Lower lobe of right lung (tissue), 2 donors: ENCODE data around the gene NTF4. TPM values are rescaled to one million over a fixed set of nuclear protein-coding genes. Genes with fewer than 3 reads are reported as not detected.
A peak's percentile ranks its signal among the peaks of the same experiment; 100 is the strongest.

ENCODE experiments used
- ATAC-seq, 2 donors: fragments of 200-7000 bp; cut with Tn5 transposase; one replicate each; pipeline ENCODE4 v1.9.1; 2020 to 2022; ENCODE audit warnings: mild to moderate bottlenecking in 2 of 2, moderate library complexity in 2 of 2
- DNase-seq: peaks from one replicate; pipeline ENCODE4 v3.0.0-alpha.2; 2020
- H3K27ac ChIP-seq: fragments of 200-600 bp; one replicate; pipeline ENCODE4 v1.8.0; 2022
- H3K27me3 ChIP-seq: fragments of 200-600 bp; one replicate; pipeline ENCODE4 v1.8.0; 2022; ENCODE audit warnings: low read depth
- H3K36me3 ChIP-seq: fragments of 200-600 bp; one replicate; pipeline ENCODE4 v1.8.0; 2022; ENCODE audit warnings: mild to moderate bottlenecking
- H3K4me1 ChIP-seq: fragments of 200-600 bp; one replicate; pipeline ENCODE4 v1.8.0; 2022
- H3K4me3 ChIP-seq: fragments of 200-600 bp; one replicate; pipeline ENCODE4 v1.8.0; 2022; ENCODE audit warnings: mild to moderate bottlenecking
- H3K9me3 ChIP-seq: fragments of 200-600 bp; one replicate; pipeline ENCODE4 v1.8.0; 2022
- intact Hi-C: fragments of 100-400 bp; cut with DNase I; formaldehyde crosslinking; loops from one replicate; pipeline ENCODE4 v1.11.0; 2022
- total RNA-seq: library from RNA; stranded (reverse); fragmentation: NEBNext Ultra II Directional; extraction: Animal tissue kit (Norgen Biotek cat#: 25700); gene quantifications from one replicate; pipeline ENCODE4 v1.2.1, GENCODE V29; 2021
- TF ChIP-seq, protein P1 (sequence below): fragments of 200-600 bp; IDR thresholded peaks from one replicate; pipeline ENCODE4 v1.8.0; 2022; ENCODE audit warnings: antibody characterized with exemption, mild to moderate bottlenecking
- donor health status: DM: no; HTN: yes; CAD: no; lungs with severe emphysema.

Gene NTF4
- total RNA-seq, 1 donor from 2014 or later: 3.1 TPM

DNA sequence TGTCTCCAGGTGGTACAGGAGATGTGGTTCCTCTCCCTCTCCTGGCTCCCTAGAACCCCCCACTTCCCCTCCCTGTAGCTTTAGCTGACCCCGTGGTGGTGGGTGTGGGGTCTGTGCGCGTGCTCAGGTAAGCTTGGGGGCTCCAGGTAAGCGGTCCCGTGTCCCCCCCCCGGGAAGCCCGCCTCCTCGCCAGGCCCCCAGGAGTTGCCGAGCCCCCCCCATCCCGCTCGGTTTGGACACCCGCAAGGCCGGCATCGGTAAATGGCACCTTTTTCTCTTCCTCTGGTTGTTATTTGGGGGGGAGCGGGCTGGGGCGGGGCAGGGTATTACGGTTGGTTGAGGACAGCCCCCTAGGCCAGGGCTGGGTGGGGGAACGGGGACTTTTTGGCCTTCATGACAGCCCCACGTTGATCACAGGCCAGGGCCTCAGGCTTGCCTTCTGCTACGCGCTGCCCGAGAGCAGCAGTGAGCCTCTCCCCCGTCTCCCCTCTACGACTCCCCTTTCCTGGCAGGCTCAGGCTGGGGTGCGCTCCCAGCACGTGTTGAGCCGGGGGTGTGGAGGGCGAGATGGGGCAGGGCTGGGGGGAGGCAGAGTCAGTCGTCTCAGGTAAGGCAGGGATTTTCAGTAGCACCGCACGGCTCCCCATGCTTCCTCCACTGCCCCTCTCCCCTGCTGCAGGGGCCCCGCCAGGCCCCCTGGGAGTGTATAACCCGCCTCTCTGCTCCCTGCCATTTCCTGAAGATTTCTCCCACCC lies 38.9 kb upstream of the NTF4 start:
- Histone ChIP-seq H3K36me3 (peaks cover 100% of the 10 kb centered on the region), H3K4me3 (no peak overlapping the region), H3K27ac (no peak overlapping the region), H3K9me3 (no peaks in the 10 kb centered on the region), H3K27me3 (no peaks in the 10 kb centered on the region), H3K4me1 (no peaks in the 10 kb centered on the region)
- TF ChIP-seq, protein P1, sequence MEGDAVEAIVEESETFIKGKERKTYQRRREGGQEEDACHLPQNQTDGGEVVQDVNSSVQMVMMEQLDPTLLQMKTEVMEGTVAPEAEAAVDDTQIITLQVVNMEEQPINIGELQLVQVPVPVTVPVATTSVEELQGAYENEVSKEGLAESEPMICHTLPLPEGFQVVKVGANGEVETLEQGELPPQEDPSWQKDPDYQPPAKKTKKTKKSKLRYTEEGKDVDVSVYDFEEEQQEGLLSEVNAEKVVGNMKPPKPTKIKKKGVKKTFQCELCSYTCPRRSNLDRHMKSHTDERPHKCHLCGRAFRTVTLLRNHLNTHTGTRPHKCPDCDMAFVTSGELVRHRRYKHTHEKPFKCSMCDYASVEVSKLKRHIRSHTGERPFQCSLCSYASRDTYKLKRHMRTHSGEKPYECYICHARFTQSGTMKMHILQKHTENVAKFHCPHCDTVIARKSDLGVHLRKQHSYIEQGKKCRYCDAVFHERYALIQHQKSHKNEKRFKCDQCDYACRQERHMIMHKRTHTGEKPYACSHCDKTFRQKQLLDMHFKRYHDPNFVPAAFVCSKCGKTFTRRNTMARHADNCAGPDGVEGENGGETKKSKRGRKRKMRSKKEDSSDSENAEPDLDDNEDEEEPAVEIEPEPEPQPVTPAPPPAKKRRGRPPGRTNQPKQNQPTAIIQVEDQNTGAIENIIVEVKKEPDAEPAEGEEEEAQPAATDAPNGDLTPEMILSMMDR: no peak
- intact Hi-C loops: no loop called here
- ATAC-seq (peak in 1 of 2 donors; percentile 3), DNase-seq (no peak)

DNA sequence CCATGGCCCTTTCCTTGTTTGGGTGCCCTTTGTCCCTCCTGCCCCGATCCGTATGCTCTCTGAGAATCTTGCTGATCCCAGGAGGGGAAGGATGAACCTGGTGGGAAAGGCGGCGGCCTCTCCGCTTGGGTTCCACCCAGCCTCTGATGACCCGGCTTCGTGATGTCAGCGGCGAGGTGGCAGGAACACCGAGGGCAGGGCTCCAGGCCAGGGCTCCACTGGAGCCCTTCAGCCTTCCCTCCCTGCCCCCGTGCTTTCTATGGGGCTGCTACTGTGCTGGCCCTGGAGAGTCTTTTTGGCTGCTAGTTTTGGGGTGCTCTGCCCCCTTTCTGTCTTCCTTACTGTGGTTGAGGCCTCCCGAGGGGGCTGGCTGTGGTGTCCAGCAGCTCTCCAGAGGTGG lies 37.7 kb upstream of the NTF4 start:
- Histone ChIP-seq H3K27me3 (no peaks in the 10 kb centered on the region), H3K4me1 (peaks cover 5% of the 10 kb centered on the region), H3K27ac (no peak overlapping the region), H3K4me3 (no peak overlapping the region), H3K36me3 (peaks cover 100% of the 10 kb centered on the region), H3K9me3 (no peaks in the 10 kb centered on the region)
- ATAC-seq: no peak
- intact Hi-C loops: no loop called here
- TF ChIP-seq, protein P1: no peak
- DNase-seq: no peak

DNA sequence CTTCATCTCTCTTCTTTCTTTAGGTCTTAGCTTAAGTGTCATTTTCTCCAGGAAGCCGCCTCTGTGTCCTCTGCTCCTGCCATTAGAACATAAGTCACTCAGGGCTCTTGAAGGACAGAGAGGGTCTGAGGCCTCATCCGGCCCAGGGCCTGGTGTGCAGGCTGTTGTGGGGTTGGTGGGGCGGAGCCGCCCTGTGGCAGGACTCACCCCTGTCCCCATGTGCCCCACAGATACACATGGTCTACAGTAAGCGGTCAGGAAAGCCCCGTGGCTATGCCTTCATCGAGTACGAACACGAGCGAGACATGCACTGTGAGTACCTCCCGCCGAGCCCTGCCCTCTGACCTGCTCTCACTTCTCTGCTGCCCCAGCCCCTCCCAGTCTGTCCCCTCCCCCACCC lies 36.5 kb upstream of the NTF4 start:
- ATAC-seq: no peak
- H3K27me3 ChIP-seq: no peaks in the 10 kb centered on the region
- intact Hi-C loops: no loop called here

DNA sequence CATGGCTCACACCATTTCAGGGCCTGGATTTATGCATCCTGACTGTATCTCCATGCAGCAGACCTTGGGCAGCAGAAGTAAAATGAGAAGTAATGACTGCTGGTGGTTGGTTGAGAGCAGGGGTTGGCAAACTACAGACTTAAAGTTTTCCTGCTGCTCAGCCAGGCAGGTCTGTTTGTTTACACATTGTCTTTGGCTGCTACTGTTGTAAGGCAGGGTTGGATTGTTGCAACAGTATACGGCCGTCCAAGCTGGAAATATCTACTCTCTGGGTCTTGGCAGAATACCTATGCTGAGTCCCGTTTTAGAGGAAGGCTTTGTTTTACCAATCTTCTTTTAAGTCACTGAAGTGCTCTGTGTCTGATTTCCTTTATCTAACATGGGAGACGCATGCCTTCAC lies 34.2 kb upstream of the NTF4 start:
- Histone ChIP-seq H3K27ac (no peak overlapping the region), H3K27me3 (no peaks in the 10 kb centered on the region), H3K9me3 (no peaks in the 10 kb centered on the region), H3K4me1 (peaks cover 8% of the 10 kb centered on the region), H3K36me3 (peaks cover 100% of the 10 kb centered on the region), H3K4me3 (no peak overlapping the region)
- TF ChIP-seq, protein P1: no peak
- ATAC-seq: no peak
- intact Hi-C loops: loop anchor here (5.0 kb wide), 1 partner anchor 109 kb away; no protein-coding TSS in a partner anchor
- no peak for DNase-seq

More for the DNA sequence above, 36.5 kb upstream of the NTF4 start:
- H3K27ac ChIP-seq: no peak overlapping the region
- no peak overlapping the region for H3K4me3 ChIP-seq
- DNase-seq: no peak
- TF ChIP-seq, protein P1: no peak
- peaks cover 100% of the 10 kb centered on the region for H3K36me3 ChIP-seq
- H3K9me3 ChIP-seq: no peaks in the 10 kb centered on the region
- H3K4me1 ChIP-seq: peaks cover 8% of the 10 kb centered on the region

DNA sequence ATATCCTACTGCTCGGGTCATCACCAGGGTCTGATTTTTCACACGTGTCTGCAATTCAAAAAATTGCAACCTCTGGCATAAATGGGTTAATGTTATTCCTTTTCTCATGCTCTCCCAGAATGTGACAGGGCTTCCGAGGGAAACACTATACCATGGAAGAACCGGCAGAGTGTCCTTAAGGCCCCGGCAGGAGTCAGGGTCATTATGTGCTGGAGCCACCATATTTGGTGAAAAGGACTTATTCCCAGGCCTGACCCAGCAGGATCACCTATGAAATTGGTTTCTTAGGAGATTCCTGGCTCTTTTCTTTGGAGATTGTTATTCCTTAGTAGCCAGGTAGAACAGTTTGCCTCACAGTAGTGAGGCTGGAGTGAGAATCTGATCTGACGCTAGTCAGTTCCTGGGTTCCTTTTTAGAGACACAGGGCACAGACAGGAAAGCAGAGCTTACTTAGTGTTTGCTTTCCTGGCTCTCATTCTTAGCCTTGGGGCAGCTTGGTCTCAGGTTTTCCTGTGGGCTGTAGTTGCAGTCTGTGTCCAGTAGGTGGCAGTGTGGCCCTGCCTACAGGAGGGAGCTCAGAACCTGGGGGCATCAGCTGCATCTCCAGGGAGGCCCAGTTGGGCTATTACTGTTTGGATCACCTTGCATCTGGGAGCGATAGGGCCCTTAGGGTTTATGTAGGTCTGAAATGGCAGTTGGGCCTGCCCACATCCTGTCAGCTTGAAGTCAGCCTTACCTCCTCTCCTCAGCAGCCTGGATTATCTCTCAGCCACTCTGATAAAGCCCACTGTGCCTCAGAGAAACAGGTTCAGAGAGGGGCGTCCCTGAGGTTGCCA lies 33.1 kb upstream of the NTF4 start:
- intact Hi-C loops: loop anchor here (5.0 kb wide), 1 partner anchor 110 kb away; no protein-coding TSS in a partner anchor
- peaks cover 8% of the 10 kb centered on the region for H3K4me1 ChIP-seq
- no peaks in the 10 kb centered on the region for H3K9me3 ChIP-seq
- DNase-seq: peak; percentile 68
- peaks cover 100% of the 10 kb centered on the region for H3K36me3 ChIP-seq
- H3K27ac ChIP-seq: no peak overlapping the region
- TF ChIP-seq, protein P1: peak; percentile 99
- H3K4me3 ChIP-seq: no peak overlapping the region
- no peaks in the 10 kb centered on the region for H3K27me3 ChIP-seq
- peak; percentile 85 to 91 for ATAC-seq
